ENCODE measurements around the gene GABRB1. TPM values are rescaled to one million over a fixed set of nuclear protein-coding genes. Genes with fewer than 3 reads are reported as not detected.

GABRB1 gene
- total and polyA plus RNA-seq, 2 experiments from 2014 or later = 2.8 to 5.5 TPM

- H3K4me2 ChIP-seq = no peak overlapping the region
Measured at GRCh38 chr4:47054130-47054529, 22.8 kb downstream of the GABRB1 start.

GRCh38 chr4:47057991-47058390 is 26.6 kb downstream of the GABRB1 start:
- Histone ChIP-seq H3K4me2 (no peak overlapping the region), H3K4me1 (ENCODE audit: insufficient read depth) (no peaks in the 10 kb centered on the region), H3K4me3 (no peak overlapping the region), H2AFZ (no peak overlapping the region), H4K20me1 (ENCODE audit: insufficient read depth, poor library complexity, severe bottlenecking) (no peaks in the 10 kb centered on the region), H3K79me2 (no peaks in the 10 kb centered on the region), H3K9me3 (ENCODE audit: low read depth) (no peaks in the 10 kb centered on the region), H3K27ac (no peak overlapping the region), H3K9me2 (replicated peaks; ENCODE audit: insufficient read depth) (no peaks in the 10 kb centered on the region), H3K36me3 (replicated peaks; ENCODE audit: insufficient read depth, low read depth) (no peaks in the 10 kb centered on the region), H3K27me3 (no peaks in the 10 kb centered on the region)
- 62% methylated on average over 2 of the region's 2 CpGs for WGBS (ENCODE audit: low lambda C conversion rate, missing lambda C conversion rate)
- no peak for DNase-seq (ENCODE audit: low spot score)
- TF ChIP-seq EZH2phosphoT487 (IDR thresholded peaks at IDR 0.05; ENCODE audit: low read depth, severe bottlenecking, unreplicated experiment) (no peak), CTCF (IDR thresholded peaks at IDR 0.05; ENCODE audit: poor library complexity) (no peak), EZH2 (IDR thresholded peaks at IDR 0.05; ENCODE audit: borderline replicate concordance) (no peak)

More at GRCh38 chr4:47054130-47054529, 22.8 kb downstream of the GABRB1 start:
- no peak for DNase-seq (ENCODE audit: low spot score)
- Histone ChIP-seq H4K20me1 (ENCODE audit: insufficient read depth, poor library complexity, severe bottlenecking) (no peaks in the 10 kb centered on the region), H3K36me3 (replicated peaks; ENCODE audit: insufficient read depth, low read depth) (no peaks in the 10 kb centered on the region), H3K79me2 (no peaks in the 10 kb centered on the region), H3K4me3 (no peak overlapping the region), H3K4me1 (ENCODE audit: insufficient read depth) (no peaks in the 10 kb centered on the region), H3K9me3 (ENCODE audit: low read depth) (no peaks in the 10 kb centered on the region), H3K9me2 (replicated peaks; ENCODE audit: insufficient read depth) (no peaks in the 10 kb centered on the region), H2AFZ (no peak overlapping the region), H3K27ac (no peak overlapping the region), H3K27me3 (no peaks in the 10 kb centered on the region)
- WGBS (ENCODE audit: low lambda C conversion rate, missing lambda C conversion rate) = 83% methylated on average over 3 of the region's 3 CpGs
- TF ChIP-seq EZH2phosphoT487 (IDR thresholded peaks at IDR 0.05; ENCODE audit: low read depth, severe bottlenecking, unreplicated experiment) = no peak
- no peak for TF ChIP-seq EZH2 (IDR thresholded peaks at IDR 0.05; ENCODE audit: borderline replicate concordance)
- no peak for TF ChIP-seq CTCF (IDR thresholded peaks at IDR 0.05; ENCODE audit: poor library complexity)

- H2AFZ ChIP-seq = no peak overlapping the region
- H3K4me3 ChIP-seq = no peak overlapping the region
- no peaks in the 10 kb centered on the region for H4K20me1 ChIP-seq (ENCODE audit: insufficient read depth, poor library complexity, severe bottlenecking)
- H3K9me2 ChIP-seq (replicated peaks; ENCODE audit: insufficient read depth) = no peaks in the 10 kb centered on the region
- WGBS (ENCODE audit: low lambda C conversion rate, missing lambda C conversion rate) = 76% methylated on average over 4 of the region's 4 CpGs
- no peaks in the 10 kb centered on the region for H3K27me3 ChIP-seq
- no peaks in the 10 kb centered on the region for H3K36me3 ChIP-seq (replicated peaks; ENCODE audit: insufficient read depth, low read depth)
- no peak for TF ChIP-seq CTCF (IDR thresholded peaks at IDR 0.05; ENCODE audit: poor library complexity)
- TF ChIP-seq EZH2phosphoT487 (IDR thresholded peaks at IDR 0.05; ENCODE audit: low read depth, severe bottlenecking, unreplicated experiment) = no peak
- no peak for TF ChIP-seq EZH2 (IDR thresholded peaks at IDR 0.05; ENCODE audit: borderline replicate concordance)
- no peak for DNase-seq (ENCODE audit: low spot score)
- no peak overlapping the region for H3K27ac ChIP-seq
- no peaks in the 10 kb centered on the region for H3K9me3 ChIP-seq (ENCODE audit: low read depth)
- H3K79me2 ChIP-seq = no peaks in the 10 kb centered on the region
- H3K4me2 ChIP-seq = no peak overlapping the region
- H3K4me1 ChIP-seq (ENCODE audit: insufficient read depth) = no peaks in the 10 kb centered on the region
Measured at GRCh38 chr4:47060561-47060960, 29.2 kb downstream of the GABRB1 start.

DNA sequence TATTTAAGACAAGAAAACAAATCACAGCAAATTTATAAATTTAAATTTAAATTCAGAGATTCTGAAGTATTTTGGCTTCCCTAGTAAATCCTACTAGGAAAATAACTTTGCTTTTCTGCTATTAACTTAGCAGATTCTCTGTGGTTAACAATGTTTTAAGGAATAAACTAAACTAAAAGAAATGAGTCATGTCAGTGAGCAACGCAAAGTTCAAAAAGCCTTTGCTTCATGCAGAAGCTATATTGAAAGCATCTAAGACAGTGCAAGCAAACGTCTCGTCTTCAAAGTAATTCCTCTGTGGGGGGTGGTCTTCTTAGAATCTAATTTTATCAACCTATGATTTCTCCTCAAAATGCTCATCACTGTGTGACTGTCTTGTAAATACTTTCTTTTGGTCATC is 30.1 kb downstream of the GABRB1 start:
- H3K4me3 ChIP-seq = no peak overlapping the region
- no peaks in the 10 kb centered on the region for H3K9me3 ChIP-seq (ENCODE audit: low read depth)
- 67% methylated on average over 3 of the region's 3 CpGs for WGBS (ENCODE audit: low lambda C conversion rate, missing lambda C conversion rate)
- DNase-seq (ENCODE audit: low spot score) = no peak
- no peaks in the 10 kb centered on the region for H3K79me2 ChIP-seq
- H3K36me3 ChIP-seq (replicated peaks; ENCODE audit: insufficient read depth, low read depth) = no peaks in the 10 kb centered on the region
- no peaks in the 10 kb centered on the region for H3K4me1 ChIP-seq (ENCODE audit: insufficient read depth)
- H3K9me2 ChIP-seq (replicated peaks; ENCODE audit: insufficient read depth) = no peaks in the 10 kb centered on the region
- no peak for TF ChIP-seq EZH2phosphoT487 (IDR thresholded peaks at IDR 0.05; ENCODE audit: low read depth, severe bottlenecking, unreplicated experiment)
- no peak for TF ChIP-seq CTCF (IDR thresholded peaks at IDR 0.05; ENCODE audit: poor library complexity)
- no peak for TF ChIP-seq EZH2 (IDR thresholded peaks at IDR 0.05; ENCODE audit: borderline replicate concordance)
- no peak overlapping the region for H3K4me2 ChIP-seq
- no peak overlapping the region for H2AFZ ChIP-seq
- H3K27me3 ChIP-seq = no peaks in the 10 kb centered on the region
- H3K27ac ChIP-seq = no peak overlapping the region
- no peaks in the 10 kb centered on the region for H4K20me1 ChIP-seq (ENCODE audit: insufficient read depth, poor library complexity, severe bottlenecking)
